HL-60 (cell line): ENCODE measurements around the gene ZZZ3.
"Not testable (repeated sequence)": the region's sequence is repeated elsewhere in the genome, so short reads cannot be mapped to it uniquely, and the experiment has no call there.

Experiments used
- DNase-seq, 2 experiments: peaks; one replicate each; pipeline ENCODE4 v3.0.0-alpha.2; 2010 to 2020; ENCODE audit warnings: low read depth in 1 of 2, low spot score in 1 of 2
- H3K27ac ChIP-seq: fragments of 250-450 bp; sonication (Bioruptor Pico); replicated peaks from 2 replicates; pipeline ENCODE4 v1.5.1; 2020; ENCODE audit warnings: mild to moderate bottlenecking, moderate library complexity
- H3K27me3 ChIP-seq: fragments of 250-450 bp; sonication (Bioruptor Pico); 2 replicates; pipeline ENCODE4 v1.5.1; 2021; ENCODE audit warnings: mild to moderate bottlenecking, moderate library complexity; ENCODE audit not compliant: insufficient read depth, poor library complexity, severe bottlenecking
- H3K4me3 ChIP-seq: replicated peaks from 2 replicates; pipeline ENCODE4 v1.5.1; 2011; ENCODE audit warnings: mild to moderate bottlenecking, control low read depth, low read length; ENCODE audit not compliant: insufficient read depth
- GABPA ChIP-seq: IDR thresholded peaks from 2 replicates; pipeline ENCODE4 v1.6.1; 2012; ENCODE audit warnings: low read depth
- POLR2AphosphoS5 ChIP-seq: IDR thresholded peaks from 2 replicates; pipeline ENCODE4 v1.6.1; 2012; ENCODE audit warnings: low read depth
- REST ChIP-seq: IDR thresholded peaks from 2 replicates; pipeline ENCODE4 v1.6.1; 2012; ENCODE audit warnings: low read depth; ENCODE audit not compliant: insufficient replicate concordance
- SPI1 ChIP-seq: IDR thresholded peaks from 2 replicates; pipeline ENCODE4 v1.6.1; 2012; ENCODE audit warnings: low read depth, mild to moderate bottlenecking, borderline replicate concordance
- TF ChIP-seq, protein P1 (sequence below): IDR thresholded peaks from one replicate; pipeline ENCODE4 v1.5.1; 2011; ENCODE audit warnings: low read length, control low read depth, inconsistent platforms; ENCODE audit not compliant: insufficient read depth

ZZZ3 gene

DNA sequence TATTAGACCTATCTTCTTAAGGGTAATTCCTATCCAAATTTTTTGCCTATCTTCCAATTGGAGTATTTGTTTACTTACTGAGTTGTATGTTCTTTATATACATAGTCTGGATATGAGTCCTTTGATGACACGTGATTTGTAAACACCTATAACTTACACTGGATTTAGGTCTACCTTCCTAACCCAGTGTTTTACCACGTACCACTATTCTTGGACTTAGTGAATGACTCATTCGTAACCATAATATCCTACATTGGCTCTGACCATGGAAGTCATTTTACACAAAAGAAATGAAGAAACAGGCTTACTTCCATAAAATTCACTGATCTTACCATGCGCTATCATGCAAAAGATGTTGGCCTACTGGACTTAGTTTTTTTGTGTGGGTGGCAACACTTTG, 23.9 kb upstream of the ZZZ3 start:
- no peak for DNase-seq
- TF ChIP-seq REST (no peak), SPI1 (no peak), GABPA (no peak), POLR2AphosphoS5 (no peak)
- TF ChIP-seq, protein P1, sequence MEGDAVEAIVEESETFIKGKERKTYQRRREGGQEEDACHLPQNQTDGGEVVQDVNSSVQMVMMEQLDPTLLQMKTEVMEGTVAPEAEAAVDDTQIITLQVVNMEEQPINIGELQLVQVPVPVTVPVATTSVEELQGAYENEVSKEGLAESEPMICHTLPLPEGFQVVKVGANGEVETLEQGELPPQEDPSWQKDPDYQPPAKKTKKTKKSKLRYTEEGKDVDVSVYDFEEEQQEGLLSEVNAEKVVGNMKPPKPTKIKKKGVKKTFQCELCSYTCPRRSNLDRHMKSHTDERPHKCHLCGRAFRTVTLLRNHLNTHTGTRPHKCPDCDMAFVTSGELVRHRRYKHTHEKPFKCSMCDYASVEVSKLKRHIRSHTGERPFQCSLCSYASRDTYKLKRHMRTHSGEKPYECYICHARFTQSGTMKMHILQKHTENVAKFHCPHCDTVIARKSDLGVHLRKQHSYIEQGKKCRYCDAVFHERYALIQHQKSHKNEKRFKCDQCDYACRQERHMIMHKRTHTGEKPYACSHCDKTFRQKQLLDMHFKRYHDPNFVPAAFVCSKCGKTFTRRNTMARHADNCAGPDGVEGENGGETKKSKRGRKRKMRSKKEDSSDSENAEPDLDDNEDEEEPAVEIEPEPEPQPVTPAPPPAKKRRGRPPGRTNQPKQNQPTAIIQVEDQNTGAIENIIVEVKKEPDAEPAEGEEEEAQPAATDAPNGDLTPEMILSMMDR, result no peak
- Histone ChIP-seq H3K27ac (no peak overlapping the region), H3K4me3 (no peak overlapping the region), H3K27me3 (no peaks in the 10 kb centered on the region)

DNA sequence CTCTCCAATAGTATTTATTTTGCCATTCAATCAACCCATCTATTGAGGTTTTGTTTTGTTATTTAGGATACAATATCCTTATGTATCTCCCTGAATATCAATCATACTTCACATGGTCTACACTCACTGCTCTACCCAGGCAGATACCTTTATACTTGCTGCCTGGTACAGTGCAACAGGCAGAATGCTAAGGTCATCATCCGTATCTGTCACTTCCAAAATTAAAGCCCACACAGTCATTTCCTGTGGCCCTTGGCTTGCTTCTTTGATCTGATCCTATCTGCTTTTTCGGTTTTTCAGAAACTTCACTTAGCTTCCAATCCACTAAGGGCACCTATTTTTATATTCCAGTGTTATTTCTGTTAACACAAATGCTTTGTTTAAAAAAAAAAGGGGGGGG, 22.3 kb upstream of the ZZZ3 start:
- Histone ChIP-seq H3K27me3 (no peaks in the 10 kb centered on the region), H3K27ac (no peak overlapping the region), H3K4me3 (no peak overlapping the region)
- DNase-seq, result no peak
- TF ChIP-seq GABPA, result no peak

GRCh38 chr1:77699673-77700072, 17.2 kb upstream of the ZZZ3 start:
- H3K4me3 ChIP-seq, H3K27me3 ChIP-seq, DNase-seq, H3K27ac ChIP-seq: not testable (repeated sequence)

- H3K4me3 ChIP-seq, result no peak overlapping the region
- no peak overlapping the region for H3K27ac ChIP-seq
- no peak for DNase-seq
- TF ChIP-seq POLR2AphosphoS5 (no peak), REST (no peak), GABPA (no peak), SPI1 (no peak)
- TF ChIP-seq, protein P1, result no peak
- H3K27me3 ChIP-seq, result no peaks in the 10 kb centered on the region
Measured at GRCh38 chr1:77697441-77697840, 15.0 kb upstream of the ZZZ3 start.

DNA sequence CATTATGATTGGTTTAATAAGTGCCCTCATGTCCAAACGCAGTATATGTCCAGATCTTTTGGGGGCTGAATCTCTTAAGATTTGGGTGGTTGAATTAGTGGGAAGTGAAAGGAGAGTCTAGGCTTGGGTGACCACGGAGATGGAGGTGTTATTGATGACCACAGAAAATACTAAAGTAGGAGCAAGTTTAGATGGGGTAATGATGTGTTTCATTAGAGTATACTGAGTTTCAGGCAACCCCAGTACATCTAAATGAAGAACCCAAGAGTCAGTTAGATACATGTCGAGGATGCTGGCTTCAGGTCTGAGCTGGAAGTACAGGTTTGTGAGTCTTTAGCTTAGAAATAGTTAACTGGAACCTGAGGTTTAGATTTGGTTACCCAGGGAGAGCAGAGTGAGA, 6.5 kb upstream of the ZZZ3 start:
- H3K27me3 ChIP-seq, result no peaks in the 10 kb centered on the region
- no peak for DNase-seq
- no peak overlapping the region for H3K27ac ChIP-seq
- no peak for TF ChIP-seq REST
- no peak for TF ChIP-seq SPI1
- no peak for TF ChIP-seq GABPA
- TF ChIP-seq, protein P1, result no peak
- no peak for TF ChIP-seq POLR2AphosphoS5
- H3K4me3 ChIP-seq, result no peak overlapping the region
